ENCODE measurements around the gene RASAL1.

Gene RASAL1

GRCh38 chr12:113135178-113136127 lies at the start of gene RASAL1:
Gene RASAL1, minus strand, starts transcription at chr12:113135761. Its CDS starts 299 bp downstream, at chr12:113135462.
- peak in 1 of 2 donors; percentile 25 for DNase-seq (ENCODE audit: low read depth in 2 of 2, low spot score in 1 of 2)

GRCh38 chr12:113184900-113185179 lies 49.3 kb upstream of the RASAL1 start:
- DNase-seq (ENCODE audit: low read depth in 2 of 2, low spot score in 1 of 2), result peak; percentile 68 to 72

DNA sequence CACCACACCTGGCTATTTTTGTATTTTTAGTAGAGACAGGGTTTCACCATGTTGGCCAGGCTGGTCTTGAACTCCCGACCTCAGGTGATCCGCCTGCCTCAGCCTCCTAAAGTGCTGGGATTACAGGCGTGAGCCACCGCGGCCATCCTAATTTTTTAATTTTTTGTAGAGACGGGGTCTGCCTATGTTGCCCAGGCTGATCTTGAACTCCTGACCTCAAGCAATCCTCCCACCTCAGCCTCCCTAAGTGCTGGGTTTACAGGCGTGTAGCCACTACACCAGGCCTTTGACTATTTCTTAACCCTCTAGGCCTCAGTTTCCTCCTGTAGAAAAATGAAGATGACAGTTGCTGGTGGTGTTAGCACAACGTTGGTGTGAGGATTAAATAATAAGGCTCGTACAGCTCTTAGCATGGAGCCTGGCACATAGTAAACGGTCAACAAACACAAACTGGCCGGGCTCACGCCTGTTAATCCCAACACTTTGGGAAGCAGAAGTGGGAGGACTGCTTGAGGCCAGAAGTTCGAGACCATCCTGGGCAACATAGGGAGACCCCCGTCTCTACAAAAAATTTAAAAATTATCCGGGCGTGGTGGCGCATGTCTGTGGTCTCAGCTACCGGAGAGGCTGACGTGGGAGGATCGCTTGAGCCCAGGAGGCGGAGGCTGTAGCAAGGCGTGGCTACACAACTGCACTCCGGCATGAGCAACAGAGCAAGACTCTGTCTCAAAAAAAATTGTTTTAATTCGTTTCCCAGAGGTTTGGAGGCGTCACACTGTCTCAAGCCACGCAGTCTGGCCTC lies 48.7 kb upstream of the RASAL1 start:
- no peak for DNase-seq (ENCODE audit: low read depth in 2 of 2, low spot score in 1 of 2)

DNA sequence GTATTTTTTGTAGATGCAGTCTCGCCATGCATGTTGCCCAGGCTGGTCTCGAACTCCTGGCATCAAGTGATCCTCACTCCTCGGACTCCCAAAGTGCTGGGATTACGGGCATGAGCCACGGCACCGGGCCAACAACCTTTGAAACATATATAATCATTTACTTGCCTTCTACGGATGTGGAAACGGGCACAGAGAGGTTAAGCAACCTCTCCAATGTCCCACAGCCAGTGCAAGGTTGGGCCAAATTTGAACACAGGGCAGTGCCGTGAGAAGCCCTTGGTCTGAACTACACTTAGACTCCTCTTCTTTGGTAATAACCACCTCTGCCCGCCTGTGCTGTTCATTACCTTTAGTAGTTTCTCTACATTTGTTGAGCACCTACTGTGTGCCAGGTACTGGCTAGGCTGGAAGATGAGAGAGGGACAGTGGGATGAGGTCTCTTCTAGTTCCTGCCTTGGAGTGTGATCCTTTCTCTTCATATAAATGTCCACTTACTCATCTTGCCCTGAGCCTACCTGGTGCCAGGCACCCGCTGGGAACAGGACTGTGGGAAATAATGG lies 47.5 kb upstream of the RASAL1 start:
- DNase-seq (ENCODE audit: low read depth in 2 of 2, low spot score in 1 of 2), result no peak

DNA sequence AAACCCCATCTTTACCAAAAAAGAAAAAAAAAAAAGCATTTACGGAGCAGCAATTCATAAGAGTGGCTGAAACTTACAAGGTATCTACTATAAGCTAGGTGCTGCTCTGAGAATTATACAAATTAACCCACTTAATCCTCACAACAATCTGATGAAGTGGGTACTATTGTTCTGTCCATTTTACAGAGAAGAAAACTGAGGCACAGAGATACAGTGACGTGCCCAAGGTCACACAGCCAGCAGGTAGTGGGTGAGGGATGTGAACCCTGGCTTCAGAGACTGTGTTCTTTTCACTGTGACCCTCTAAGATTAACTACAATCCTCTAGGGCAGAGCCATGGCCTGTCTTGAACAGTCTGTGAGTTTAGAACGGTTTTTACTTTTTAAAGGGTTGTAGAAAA lies 46.4 kb upstream of the RASAL1 start:
- no peak for DNase-seq (ENCODE audit: low read depth in 2 of 2, low spot score in 1 of 2)

DNA sequence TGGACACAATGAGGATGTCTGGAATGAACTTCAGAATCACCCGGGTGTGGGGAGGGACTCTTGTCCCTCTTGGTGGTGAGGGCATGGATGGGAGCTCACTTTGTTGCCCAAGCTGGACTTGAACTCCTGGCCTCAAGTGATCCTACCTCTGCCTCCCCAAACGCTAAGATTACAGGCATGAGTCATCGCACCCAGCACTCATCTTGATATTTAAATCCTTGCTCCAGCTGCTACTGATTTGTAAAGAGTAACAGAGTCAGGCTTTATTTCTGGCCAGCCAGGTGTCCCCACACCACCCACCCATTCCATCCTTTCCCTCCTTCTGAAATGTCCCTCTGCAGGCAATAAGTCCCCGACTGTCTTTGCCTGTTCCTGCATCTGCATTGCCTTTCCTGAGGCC lies 44.8 kb upstream of the RASAL1 start:
- DNase-seq (ENCODE audit: low read depth in 2 of 2, low spot score in 1 of 2), result no peak

DNA sequence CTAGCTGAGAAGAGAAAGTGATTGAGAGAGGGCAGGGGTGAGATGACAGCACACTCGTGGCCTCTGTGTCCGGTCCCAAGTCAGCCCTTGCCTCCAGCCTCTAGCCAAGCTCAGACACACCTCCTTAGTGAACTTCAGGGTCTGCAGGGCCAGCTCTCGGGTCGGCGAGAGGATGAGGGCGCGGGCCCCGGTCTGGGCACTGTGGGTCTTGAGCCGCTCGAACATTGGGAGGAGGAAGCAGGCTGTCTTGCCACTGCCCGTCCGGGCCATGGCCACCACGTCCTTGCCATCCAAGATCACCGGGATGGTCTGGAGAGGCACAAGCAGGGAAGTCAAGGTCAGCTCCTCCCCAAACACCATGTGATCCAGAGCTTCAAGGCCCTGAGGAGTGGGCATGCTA lies 43.5 kb upstream of the RASAL1 start:
- no peak for DNase-seq (ENCODE audit: low read depth in 2 of 2, low spot score in 1 of 2)

- DNase-seq (ENCODE audit: low read depth in 2 of 2, low spot score in 1 of 2), result peak; percentile 50 to 58
Observed at GRCh38 chr12:113174461-113175384, 39.2 kb upstream of the RASAL1 start.

GRCh38 chr12:113173081-113173698 lies 37.6 kb upstream of the RASAL1 start:
- DNase-seq (ENCODE audit: low read depth in 2 of 2, low spot score in 1 of 2), result no peak

GRCh38 chr12:113172185-113172584 lies 36.6 kb upstream of the RASAL1 start:
- no peak for DNase-seq (ENCODE audit: low read depth in 2 of 2, low spot score in 1 of 2)

DNA sequence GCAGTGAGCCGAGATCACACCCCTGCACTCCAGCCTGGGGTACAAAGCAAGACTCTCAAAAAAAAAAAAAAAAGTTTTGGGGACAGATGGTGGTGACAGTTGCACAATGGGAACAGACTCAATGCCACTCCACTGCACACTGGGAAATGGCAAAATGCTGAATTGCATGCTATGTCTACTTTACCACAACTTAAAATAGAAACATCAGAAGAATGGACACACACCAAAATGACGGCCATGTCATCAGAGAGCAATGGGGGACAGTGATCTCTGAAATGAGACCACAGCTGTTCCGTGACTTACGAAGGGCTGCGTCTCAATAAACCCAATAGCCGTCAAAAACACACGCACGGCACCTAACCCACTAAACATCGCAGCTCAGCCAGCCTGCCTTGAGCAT lies 36.0 kb upstream of the RASAL1 start:
- no peak for DNase-seq (ENCODE audit: low read depth in 2 of 2, low spot score in 1 of 2)

- DNase-seq (ENCODE audit: low read depth in 2 of 2, low spot score in 1 of 2), result no peak
Observed at GRCh38 chr12:113170926-113171325, 35.4 kb upstream of the RASAL1 start.

- no peak for DNase-seq (ENCODE audit: low read depth in 2 of 2, low spot score in 1 of 2)
Observed at GRCh38 chr12:113170457-113170856, 34.9 kb upstream of the RASAL1 start.

DNA sequence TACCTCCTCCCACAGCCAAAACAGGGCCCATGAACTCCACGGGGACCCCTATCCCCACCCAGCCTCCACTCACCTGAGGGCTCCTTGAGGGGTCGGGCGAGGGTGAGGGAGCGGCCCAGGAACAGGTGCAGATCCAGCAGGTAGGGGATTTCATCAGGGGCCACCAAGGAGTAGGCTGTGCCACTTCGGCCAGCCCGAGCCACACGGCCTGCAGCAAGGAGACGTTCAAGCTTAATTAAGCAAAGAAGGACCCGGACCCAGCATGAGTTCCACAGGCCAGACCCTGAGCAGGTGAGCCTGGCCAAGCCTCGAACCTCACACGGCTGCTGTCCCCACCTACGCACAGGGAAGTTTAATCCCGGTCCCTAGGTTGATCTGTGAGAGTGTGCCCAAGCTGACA lies 34.1 kb upstream of the RASAL1 start:
- DNase-seq (ENCODE audit: low read depth in 2 of 2, low spot score in 1 of 2), result no peak

- DNase-seq (ENCODE audit: low read depth in 2 of 2, low spot score in 1 of 2), result no peak
Observed at GRCh38 chr12:113167868-113168267, 32.3 kb upstream of the RASAL1 start.

DNA sequence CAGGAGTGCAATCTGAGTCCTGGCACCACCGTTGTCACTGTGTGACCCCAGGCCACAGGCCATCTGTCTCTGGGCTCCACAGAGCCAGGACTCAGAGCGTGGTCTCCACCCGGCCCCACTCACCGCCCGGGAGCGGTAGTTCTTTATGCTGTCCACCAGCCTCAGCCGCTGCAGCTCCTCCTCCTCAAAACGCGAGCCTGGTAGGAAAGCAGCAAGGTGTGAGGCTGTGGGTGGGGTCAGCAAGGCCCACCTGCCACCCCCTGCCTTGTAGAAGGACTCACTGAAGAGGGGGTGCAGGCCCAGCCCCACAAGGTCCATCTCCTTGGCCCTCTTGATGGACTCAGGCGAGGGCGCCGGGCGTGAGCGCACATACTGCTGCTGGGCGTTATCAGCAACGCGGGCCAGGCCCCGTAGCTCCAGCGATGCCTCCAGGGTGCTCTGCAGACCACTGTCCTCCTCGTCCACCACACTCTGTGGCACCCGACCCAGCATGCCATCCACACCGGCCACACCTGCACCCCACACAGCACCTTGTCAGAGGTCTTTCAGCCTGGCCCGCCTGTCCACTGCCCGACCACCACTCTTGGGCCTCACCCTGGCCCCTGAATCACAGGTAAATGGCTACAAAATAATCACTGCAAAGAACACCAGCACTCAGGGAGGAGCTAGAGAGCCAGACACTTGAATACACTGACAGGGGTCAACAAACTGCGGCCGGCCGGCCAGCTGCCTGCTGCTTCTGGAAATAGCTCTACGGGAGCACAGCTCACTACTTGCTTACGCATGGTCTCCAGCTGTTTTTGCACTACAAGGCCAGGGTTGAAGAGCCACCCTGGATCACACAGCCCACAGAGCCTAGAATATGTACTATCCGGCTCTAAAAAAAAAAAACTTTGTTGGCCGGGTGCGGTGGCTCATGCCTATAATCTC lies 30.2 kb upstream of the RASAL1 start:
- no peak for DNase-seq (ENCODE audit: low read depth in 2 of 2, low spot score in 1 of 2)

DNA sequence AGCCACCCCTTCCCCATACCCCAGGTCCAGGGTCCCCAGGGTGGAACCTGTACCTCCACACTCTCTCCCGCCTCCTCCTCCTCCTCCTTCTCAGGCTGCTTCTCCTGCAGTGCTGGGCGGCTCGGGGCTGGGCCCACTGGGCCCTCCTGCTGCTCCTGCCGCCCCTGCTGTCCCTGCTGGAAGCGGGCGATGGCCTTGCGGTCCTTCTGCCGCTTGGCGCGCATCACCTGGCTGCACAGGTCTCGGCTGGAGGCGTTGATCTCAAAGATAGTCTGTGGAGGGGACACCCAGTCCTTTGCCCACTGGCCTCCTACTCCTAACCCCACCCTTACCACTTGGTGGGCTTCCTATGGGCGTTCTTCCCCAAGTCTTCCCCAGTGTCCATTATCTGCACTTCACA lies 28.5 kb upstream of the RASAL1 start:
- DNase-seq (ENCODE audit: low read depth in 2 of 2, low spot score in 1 of 2), result no peak

GRCh38 chr12:113163030-113163360 lies 27.4 kb upstream of the RASAL1 start:
- DNase-seq (ENCODE audit: low read depth in 2 of 2, low spot score in 1 of 2), result no peak

All from stimulated activated CD8-positive, alpha-beta memory T cell treated with anti-CD3 and anti-CD28 coated beads, Interleukin-4, amount 100 ng/mL, for 1 hour (primary cell).